ENCODE data around the gene FAM114A1.

DNA sequence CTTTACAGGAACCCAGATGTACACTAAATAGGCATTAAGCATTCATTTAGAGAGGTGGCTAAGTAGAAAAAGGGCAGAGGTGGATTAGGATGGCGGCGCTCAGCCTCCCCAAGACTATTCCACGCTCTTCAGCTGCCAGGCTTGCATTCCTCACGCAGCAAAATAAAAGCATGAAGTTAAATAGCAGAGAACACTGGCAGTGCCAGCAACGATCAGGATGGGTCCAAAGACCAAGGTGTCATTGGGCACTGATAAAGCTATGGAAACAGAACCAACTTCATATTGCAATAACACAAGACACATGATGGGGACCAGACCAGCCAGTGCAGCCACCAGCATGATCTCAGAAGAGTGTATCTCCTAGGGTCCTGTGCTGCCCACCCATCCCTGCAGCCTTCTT is 122.6 kb downstream of the FAM114A1 start:
- TF ChIP-seq CTCF (IDR thresholded peaks at IDR 0.05; ENCODE audit: poor library complexity, severe bottlenecking) = no peak
- TF ChIP-seq SMC3 (conservative IDR thresholded peaks at IDR 0.05; ENCODE audit: poor library complexity) = no peak
- TF ChIP-seq POLR2AphosphoS5 (IDR thresholded peaks at IDR 0.05) = no peak
- TF ChIP-seq EP300 (conservative IDR thresholded peaks at IDR 0.05; ENCODE audit: poor library complexity, severe bottlenecking) = no peak
- TF ChIP-seq RAD21 (conservative IDR thresholded peaks at IDR 0.05) = no peak
- TF ChIP-seq EZH2 (IDR thresholded peaks at IDR 0.05; ENCODE audit: borderline replicate concordance, insufficient read depth, low read length, poor library complexity, severe bottlenecking) = no peak
